Stomach (tissue), 4 donors: ENCODE results near the gene PHTF2.

Experiments
- POLR2AphosphoS5 ChIP-seq, 3 donors: sonication (generic); formaldehyde crosslinking; IDR thresholded peaks; one replicate each; pipeline ENCODE4 v1.6.1; 2016; ENCODE audit warnings: antibody characterized with exemption in 3 of 3
- TF ChIP-seq, protein P1 (sequence below), 7 experiments: fragments of 450-650 bp in 4 of 7; fragments of 200-600 bp in 3 of 7; sonication (generic) in 3 of 7; IDR thresholded peaks; one replicate each; pipeline ENCODE4 v1.5.1; 2016 to 2019; ENCODE audit warnings: antibody characterized with exemption in 7 of 7, control low read depth in 2 of 7, mild to moderate bottlenecking in 1 of 7

DNA sequence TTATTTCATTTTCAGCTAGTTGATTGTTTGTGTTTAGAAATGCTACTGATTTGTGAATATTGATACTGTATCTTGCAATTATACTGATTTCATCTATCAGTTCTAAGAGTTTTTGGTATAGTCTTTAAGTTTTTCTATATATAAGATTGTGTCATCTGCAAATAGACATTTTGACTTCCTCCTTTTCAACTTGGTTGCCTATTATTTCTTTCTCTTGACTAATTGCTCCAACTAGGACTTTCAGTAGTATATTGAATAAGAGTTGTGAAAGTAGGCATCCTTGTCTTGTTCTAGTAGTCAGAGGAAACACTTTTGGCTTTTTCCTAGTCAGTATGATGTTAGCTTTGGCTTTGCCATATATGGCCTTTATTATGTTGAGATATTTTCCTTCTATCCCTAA, 20.4 kb downstream of the PHTF2 start:
- TF ChIP-seq, protein P1, sequence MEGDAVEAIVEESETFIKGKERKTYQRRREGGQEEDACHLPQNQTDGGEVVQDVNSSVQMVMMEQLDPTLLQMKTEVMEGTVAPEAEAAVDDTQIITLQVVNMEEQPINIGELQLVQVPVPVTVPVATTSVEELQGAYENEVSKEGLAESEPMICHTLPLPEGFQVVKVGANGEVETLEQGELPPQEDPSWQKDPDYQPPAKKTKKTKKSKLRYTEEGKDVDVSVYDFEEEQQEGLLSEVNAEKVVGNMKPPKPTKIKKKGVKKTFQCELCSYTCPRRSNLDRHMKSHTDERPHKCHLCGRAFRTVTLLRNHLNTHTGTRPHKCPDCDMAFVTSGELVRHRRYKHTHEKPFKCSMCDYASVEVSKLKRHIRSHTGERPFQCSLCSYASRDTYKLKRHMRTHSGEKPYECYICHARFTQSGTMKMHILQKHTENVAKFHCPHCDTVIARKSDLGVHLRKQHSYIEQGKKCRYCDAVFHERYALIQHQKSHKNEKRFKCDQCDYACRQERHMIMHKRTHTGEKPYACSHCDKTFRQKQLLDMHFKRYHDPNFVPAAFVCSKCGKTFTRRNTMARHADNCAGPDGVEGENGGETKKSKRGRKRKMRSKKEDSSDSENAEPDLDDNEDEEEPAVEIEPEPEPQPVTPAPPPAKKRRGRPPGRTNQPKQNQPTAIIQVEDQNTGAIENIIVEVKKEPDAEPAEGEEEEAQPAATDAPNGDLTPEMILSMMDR (IDR thresholded peaks at IDR 0.05), result no peak
- TF ChIP-seq POLR2AphosphoS5 (IDR thresholded peaks at IDR 0.05), result no peak
